ENCODE results near the gene LASP1.

LASP1 gene

GRCh38 chr17:38900978-38901656 is 31.3 kb downstream of the LASP1 start:
- peak overlapping the region in 1 of 2 donors; percentile 7 for H3K4me3 ChIP-seq (replicated peaks in 1 of 2; ENCODE audit: low read depth in 2 of 2, low read length in 2 of 2)
- no peak for TF ChIP-seq CTCF (IDR thresholded peaks at IDR 0.05; ENCODE audit: low read depth, low read length)
- peak; percentile 96 to 98 for DNase-seq (ENCODE audit: low read depth in 2 of 2)

- DNase-seq (ENCODE audit: low read depth in 2 of 2): no peak
- no peak for TF ChIP-seq CTCF (IDR thresholded peaks at IDR 0.05; ENCODE audit: low read depth, low read length)
- H3K4me3 ChIP-seq (replicated peaks in 1 of 2; ENCODE audit: low read depth in 2 of 2, low read length in 2 of 2): no peak overlapping the region
Observed at GRCh38 chr17:38903404-38903803, 33.5 kb downstream of the LASP1 start.

GRCh38 chr17:38904892-38905291 is 35.0 kb downstream of the LASP1 start:
- H3K4me3 ChIP-seq (replicated peaks in 1 of 2; ENCODE audit: low read depth in 2 of 2, low read length in 2 of 2): no peak overlapping the region
- no peak for DNase-seq (ENCODE audit: low read depth in 2 of 2)
- TF ChIP-seq CTCF (IDR thresholded peaks at IDR 0.05; ENCODE audit: low read depth, low read length): no peak

GRCh38 chr17:38905375-38905774 is 35.5 kb downstream of the LASP1 start:
- no peak for TF ChIP-seq CTCF (IDR thresholded peaks at IDR 0.05; ENCODE audit: low read depth, low read length)
- no peak overlapping the region for H3K4me3 ChIP-seq (replicated peaks in 1 of 2; ENCODE audit: low read depth in 2 of 2, low read length in 2 of 2)
- no peak for DNase-seq (ENCODE audit: low read depth in 2 of 2)

GRCh38 chr17:38906460-38907228 is 36.8 kb downstream of the LASP1 start:
- DNase-seq (ENCODE audit: low read depth in 2 of 2): peak in 1 of 2 donors; percentile 41
- H3K4me3 ChIP-seq (replicated peaks in 1 of 2; ENCODE audit: low read depth in 2 of 2, low read length in 2 of 2): no peak overlapping the region
- no peak for TF ChIP-seq CTCF (IDR thresholded peaks at IDR 0.05; ENCODE audit: low read depth, low read length)

- no peak for TF ChIP-seq CTCF (IDR thresholded peaks at IDR 0.05; ENCODE audit: low read depth, low read length)
- H3K4me3 ChIP-seq (replicated peaks in 1 of 2; ENCODE audit: low read depth in 2 of 2, low read length in 2 of 2): no peak overlapping the region
- no peak for DNase-seq (ENCODE audit: low read depth in 2 of 2)
Observed at GRCh38 chr17:38907930-38908675, 38.2 kb downstream of the LASP1 start.

Data from cardiac fibroblast (primary cell).